ENCODE measurements around the gene MINDY1. TPM values are rescaled to one million over a fixed set of nuclear protein-coding genes. Genes with fewer than 3 reads are reported as not detected.

The MINDY1 gene
- total and polyA plus RNA-seq, 8 donors = 9.8 to 60.0 (median 28.5) TPM

DNA sequence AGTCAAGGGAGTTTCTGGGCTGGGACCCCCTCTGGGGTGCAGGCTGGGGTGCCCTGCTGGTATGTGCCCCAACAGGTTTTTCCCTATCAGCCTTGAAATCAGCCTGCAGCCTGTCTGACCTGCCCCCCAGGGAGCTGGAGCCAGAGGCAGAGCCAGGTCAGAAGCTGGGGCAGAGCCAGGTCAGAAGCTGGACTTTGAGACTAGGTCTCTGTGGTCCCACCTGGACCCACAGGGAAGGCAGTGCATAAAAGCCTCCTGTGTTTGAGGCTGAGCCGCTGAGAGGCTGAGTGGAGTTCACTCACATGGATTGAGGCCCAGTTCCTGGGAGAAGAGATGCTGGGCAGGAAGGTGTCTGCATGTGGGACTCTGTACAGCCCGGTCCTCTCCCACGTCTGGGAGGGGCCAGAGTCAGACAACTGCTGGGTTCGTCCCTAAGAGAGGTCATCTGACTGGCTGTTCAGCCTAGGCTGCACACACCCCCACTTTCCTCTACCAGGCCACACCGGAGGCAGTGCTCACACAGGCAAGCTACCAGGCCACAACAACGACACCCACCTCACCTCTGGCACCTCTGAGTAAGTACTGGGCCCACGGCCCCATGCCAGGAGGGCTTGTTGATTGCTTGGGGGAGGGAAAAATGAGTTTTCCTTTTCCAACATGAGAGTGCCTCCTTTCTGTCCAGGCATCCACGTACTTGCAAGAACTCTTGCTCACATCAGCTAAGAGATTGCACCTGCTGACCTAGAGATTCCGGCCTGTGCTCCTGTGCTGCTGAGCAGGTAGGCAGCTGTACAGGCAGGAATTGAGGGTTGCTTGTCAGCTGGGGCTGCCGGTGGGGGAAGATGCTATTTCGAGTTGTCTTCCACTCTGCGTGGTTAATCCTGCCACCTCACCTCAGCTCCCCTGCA lies 24.6 kb downstream of the MINDY1 start, which contains the start of gene ANXA9:
Gene ANXA9 (plus strand): TSS at position 488 of the 908 bp plus-strand sequence. CDS start 814 bp downstream, outside the sequence.
- Histone ChIP-seq H3K27ac (peak within 1 kb of the TSS in 4 of 5 donors; percentile 31 to 61 (median 56)), H3K4me3 (no peak within 1 kb of the TSS), H3K4me1 (peaks cover 38 to 55% (median 51%) of the 10 kb centered on the region in 4 donors), H3K27me3 (no peaks in the 10 kb centered on the region), H3K36me3 (no peaks in the 10 kb centered on the region), H3K9me3 (no peaks in the 10 kb centered on the region)
- peak; percentile 54 to 61 for DNase-seq
- TF ChIP-seq EP300 (IDR thresholded peaks at IDR 0.05) = no peak
- no peak for TF ChIP-seq CTCF (IDR thresholded peaks at IDR 0.05)
- no peak for TF ChIP-seq POLR2AphosphoS5 (IDR thresholded peaks at IDR 0.05)
- no peak for TF ChIP-seq POLR2A (IDR thresholded peaks at IDR 0.05)
- WGBS, 5 donors = 35 to 60% (median 41%) methylated on average over 9 to 12 of the region's 12 CpGs
- intact Hi-C loops (cut with DNase I; ENCODE audit: low total_unique reads) = no loop called here

- DNase-seq = peak; percentile 59 to 67
- Histone ChIP-seq H3K4me3 (no peak overlapping the region), H3K36me3 (no peaks in the 10 kb centered on the region), H3K27me3 (no peaks in the 10 kb centered on the region), H3K27ac (peak overlapping the region in 3 of 5 donors; percentile 31 to 61 (median 60)), H3K4me1 (peaks cover 40 to 63% (median 58%) of the 10 kb centered on the region in 4 donors), H3K9me3 (no peaks in the 10 kb centered on the region)
- TF ChIP-seq POLR2AphosphoS5 (IDR thresholded peaks at IDR 0.05) (no peak), POLR2A (IDR thresholded peaks at IDR 0.05) (no peak), EP300 (IDR thresholded peaks at IDR 0.05) (no peak), CTCF (IDR thresholded peaks at IDR 0.05) (no peak)
- WGBS, 5 donors = 46 to 62% (median 51%) methylated on average over 6 of the region's 6 CpGs
- intact Hi-C loops (cut with DNase I; ENCODE audit: low total_unique reads) = no loop called here
Observed at GRCh38 chr1:150981177-150981804, 25.4 kb downstream of the MINDY1 start.

DNA sequence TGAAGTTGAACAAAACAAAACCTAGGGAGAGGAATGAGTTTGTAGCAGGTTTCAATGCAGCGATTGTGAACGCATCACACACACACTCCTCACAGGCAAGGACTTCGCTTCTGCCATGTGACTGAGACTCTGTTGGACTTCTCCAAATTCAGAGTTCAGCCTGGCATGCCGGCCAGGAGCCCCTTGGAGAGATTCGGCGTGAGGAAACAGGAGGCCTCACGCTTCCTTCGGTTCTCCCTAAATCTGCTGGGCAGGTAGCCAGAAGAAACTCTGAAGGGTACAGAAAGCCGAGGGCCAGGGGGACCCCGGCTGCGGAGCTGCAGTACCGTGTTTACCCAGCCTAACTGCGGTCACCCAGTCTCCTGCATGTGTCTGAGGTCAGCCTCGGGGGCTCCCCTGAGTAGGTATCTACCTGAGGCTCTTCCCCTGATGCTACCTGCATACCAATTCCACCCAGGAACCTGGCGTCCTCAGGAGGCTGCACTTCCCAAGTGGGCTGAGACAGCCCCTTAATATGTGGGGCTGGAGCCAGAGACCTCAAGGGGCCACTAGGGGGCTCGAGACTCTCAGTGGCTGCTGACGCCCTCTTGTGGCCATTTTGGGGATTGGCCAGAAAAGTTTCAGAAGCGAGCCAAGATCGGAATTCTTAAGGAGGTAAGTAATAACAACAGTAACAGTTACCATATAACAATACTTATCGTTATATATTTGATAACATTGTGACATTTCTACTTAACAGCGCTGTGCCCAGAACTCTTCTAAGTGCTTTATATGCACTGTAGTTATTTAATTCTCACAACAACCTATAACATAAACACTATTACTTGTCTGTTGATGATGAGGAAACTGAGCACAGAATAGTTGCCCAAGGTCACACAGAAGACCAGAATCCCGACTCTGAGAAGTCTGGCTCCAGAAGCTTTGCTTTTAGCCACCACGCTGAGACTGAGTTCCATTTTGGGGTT lies 27.3 kb downstream of the MINDY1 start:
- Histone ChIP-seq H3K9me3 (no peaks in the 10 kb centered on the region), H3K36me3 (no peaks in the 10 kb centered on the region), H3K27me3 (no peaks in the 10 kb centered on the region), H3K27ac (peak overlapping the region; percentile 11 to 99 (median 59)), H3K4me1 (peaks cover 40 to 77% (median 68%) of the 10 kb centered on the region in 4 donors), H3K4me3 (peak overlapping the region; percentile 14 to 25 (median 20))
- DNase-seq = peak; percentile 93 to 96
- peak in 2 of 3 donors; percentile 24 to 67 for TF ChIP-seq POLR2AphosphoS5 (IDR thresholded peaks at IDR 0.05)
- TF ChIP-seq CTCF (IDR thresholded peaks at IDR 0.05) = peak in 5 of 7 experiments; percentile 95 to 100 (median 98)
- TF ChIP-seq POLR2A (IDR thresholded peaks at IDR 0.05) = no peak
- intact Hi-C loops (cut with DNase I; ENCODE audit: low total_unique reads) = no loop called here
- 12 to 19% (median 15%) methylated on average over 23 of the region's 23 CpGs for WGBS, 5 donors

All from stomach (tissue), 9 donors.